ENCODE data around the gene LMNTD1. TPM values are rescaled to one million over a fixed set of nuclear protein-coding genes. Genes with fewer than 3 reads are reported as not detected.

LMNTD1 gene
- total and polyA plus RNA-seq, 8 donors: not detected

DNA sequence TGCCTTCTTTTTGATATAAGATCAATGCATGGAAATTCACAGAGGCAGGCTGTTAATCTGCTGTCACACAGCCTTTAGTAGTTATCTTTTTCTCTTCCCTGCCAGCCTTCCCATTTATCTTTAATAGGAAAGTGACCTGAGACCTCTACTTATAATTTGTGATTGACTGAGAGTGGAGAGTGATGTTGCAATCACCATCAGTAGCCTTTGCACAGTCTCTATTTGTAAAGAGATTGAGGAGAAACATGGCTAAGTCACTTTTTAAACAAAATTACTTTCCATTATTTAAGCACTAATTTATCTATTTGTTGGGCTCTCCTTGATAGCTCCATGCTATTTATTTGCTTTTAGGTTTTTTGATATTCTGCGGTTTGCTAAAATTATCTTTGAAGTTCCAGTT is 19.9 kb downstream of the LMNTD1 start:
- intact Hi-C loops (cut with DNase I; ENCODE audit: low total_unique reads): no loop called here
- H3K27ac ChIP-seq: no peak overlapping the region
- no peaks in the 10 kb centered on the region for H3K4me1 ChIP-seq
- 78 to 91% (median 86%) methylated on average over 1 of the region's 1 CpG for WGBS, 5 donors
- no peaks in the 10 kb centered on the region for H3K36me3 ChIP-seq
- no peak for DNase-seq
- no peak overlapping the region for H3K4me3 ChIP-seq
- H3K9me3 ChIP-seq: no peaks in the 10 kb centered on the region
- TF ChIP-seq POLR2AphosphoS5 (IDR thresholded peaks at IDR 0.05) (no peak), EP300 (IDR thresholded peaks at IDR 0.05) (no peak), POLR2A (IDR thresholded peaks at IDR 0.05) (no peak)
- TF ChIP-seq, protein P1, sequence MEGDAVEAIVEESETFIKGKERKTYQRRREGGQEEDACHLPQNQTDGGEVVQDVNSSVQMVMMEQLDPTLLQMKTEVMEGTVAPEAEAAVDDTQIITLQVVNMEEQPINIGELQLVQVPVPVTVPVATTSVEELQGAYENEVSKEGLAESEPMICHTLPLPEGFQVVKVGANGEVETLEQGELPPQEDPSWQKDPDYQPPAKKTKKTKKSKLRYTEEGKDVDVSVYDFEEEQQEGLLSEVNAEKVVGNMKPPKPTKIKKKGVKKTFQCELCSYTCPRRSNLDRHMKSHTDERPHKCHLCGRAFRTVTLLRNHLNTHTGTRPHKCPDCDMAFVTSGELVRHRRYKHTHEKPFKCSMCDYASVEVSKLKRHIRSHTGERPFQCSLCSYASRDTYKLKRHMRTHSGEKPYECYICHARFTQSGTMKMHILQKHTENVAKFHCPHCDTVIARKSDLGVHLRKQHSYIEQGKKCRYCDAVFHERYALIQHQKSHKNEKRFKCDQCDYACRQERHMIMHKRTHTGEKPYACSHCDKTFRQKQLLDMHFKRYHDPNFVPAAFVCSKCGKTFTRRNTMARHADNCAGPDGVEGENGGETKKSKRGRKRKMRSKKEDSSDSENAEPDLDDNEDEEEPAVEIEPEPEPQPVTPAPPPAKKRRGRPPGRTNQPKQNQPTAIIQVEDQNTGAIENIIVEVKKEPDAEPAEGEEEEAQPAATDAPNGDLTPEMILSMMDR (IDR thresholded peaks at IDR 0.05): no peak
- no peaks in the 10 kb centered on the region for H3K27me3 ChIP-seq

DNA sequence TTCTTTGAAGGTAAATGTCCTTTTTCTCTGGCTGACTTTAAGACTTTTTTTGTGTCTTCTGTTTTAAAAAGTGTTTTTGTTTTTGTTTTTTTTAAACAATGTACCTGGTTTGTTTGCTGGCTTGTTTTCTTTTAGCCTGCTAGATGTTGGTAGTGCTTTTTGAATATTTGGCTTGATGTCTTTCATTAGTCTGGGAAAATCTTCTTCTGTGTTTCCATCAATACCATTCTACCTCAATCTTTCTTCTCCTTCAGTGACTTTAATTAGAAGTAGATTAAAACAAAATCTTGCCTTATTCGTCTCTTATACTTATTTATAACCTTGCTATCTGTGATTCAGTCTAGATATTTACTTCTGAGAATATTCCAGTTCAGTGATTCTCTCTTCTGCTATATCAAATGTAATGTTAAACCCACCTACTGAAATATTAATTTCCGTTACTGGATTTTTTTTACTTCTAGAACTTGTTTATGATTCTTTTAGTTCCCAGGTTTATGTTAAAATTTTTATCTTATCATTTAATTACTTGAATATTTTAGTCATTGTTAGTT is 21.5 kb downstream of the LMNTD1 start:
- DNase-seq: no peak
- intact Hi-C loops (cut with DNase I; ENCODE audit: low total_unique reads): no loop called here
- Histone ChIP-seq H3K27me3 (no peaks in the 10 kb centered on the region), H3K4me3 (no peak overlapping the region), H3K36me3 (no peaks in the 10 kb centered on the region), H3K9me3 (no peaks in the 10 kb centered on the region), H3K4me1 (no peaks in the 10 kb centered on the region), H3K27ac (no peak overlapping the region)
- no peak for TF ChIP-seq POLR2AphosphoS5 (IDR thresholded peaks at IDR 0.05)
- TF ChIP-seq POLR2A (IDR thresholded peaks at IDR 0.05): no peak
- WGBS, 5 donors: 43 to 49% (median 44%) methylated on average over 2 of the region's 2 CpGs

DNA sequence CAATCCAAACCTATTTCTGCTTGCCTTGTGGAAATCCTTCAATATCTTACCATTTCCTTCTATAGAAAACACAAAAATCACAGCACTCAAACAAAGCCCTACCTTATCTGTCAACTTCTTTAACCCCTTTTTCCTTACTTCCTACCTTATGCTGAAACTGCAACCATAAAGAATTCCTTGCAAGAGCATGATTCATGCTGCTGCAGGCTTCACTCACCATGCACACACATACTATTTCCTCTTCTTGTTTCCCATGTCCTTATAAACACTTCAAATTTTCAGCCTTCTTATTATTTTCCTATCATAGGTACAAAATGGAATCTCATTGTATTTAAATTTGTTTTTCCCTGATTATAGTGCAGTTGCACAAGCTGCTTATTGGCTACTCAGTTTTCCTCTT is 23.3 kb downstream of the LMNTD1 start:
- Histone ChIP-seq H3K36me3 (no peaks in the 10 kb centered on the region), H3K4me1 (no peaks in the 10 kb centered on the region), H3K27ac (no peak overlapping the region), H3K9me3 (no peaks in the 10 kb centered on the region), H3K4me3 (no peak overlapping the region), H3K27me3 (no peaks in the 10 kb centered on the region)
- no peak for TF ChIP-seq EP300 (IDR thresholded peaks at IDR 0.05)
- TF ChIP-seq, protein P1 (IDR thresholded peaks at IDR 0.05): no peak
- no peak for TF ChIP-seq POLR2A (IDR thresholded peaks at IDR 0.05)
- no peak for TF ChIP-seq POLR2AphosphoS5 (IDR thresholded peaks at IDR 0.05)
- intact Hi-C loops (cut with DNase I; ENCODE audit: low total_unique reads): no loop called here
- no peak for DNase-seq

DNA sequence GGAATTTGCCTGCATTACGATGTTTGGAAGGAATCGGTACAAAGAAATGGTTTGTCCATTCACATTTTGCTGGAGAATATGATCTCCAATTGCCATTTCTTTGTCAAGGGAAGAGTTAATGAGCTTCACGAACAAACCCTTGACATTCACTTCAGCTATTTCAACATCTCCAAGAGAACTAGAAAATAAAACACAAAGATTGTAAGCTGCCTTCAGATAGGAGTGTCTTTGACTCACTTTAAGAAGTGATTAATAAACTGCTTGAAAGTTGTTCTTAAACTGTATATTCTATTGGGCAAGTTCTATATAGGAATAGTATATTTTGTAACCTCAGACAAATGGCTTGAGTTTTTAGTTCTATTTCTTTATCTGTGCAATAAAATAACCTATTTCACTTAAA is 26.3 kb downstream of the LMNTD1 start:
- no peak overlapping the region for H3K4me3 ChIP-seq
- no peaks in the 10 kb centered on the region for H3K9me3 ChIP-seq
- no peak overlapping the region for H3K27ac ChIP-seq
- WGBS, 5 donors: 72 to 79% (median 74%) methylated on average over 3 of the region's 3 CpGs
- intact Hi-C loops (cut with DNase I; ENCODE audit: low total_unique reads): no loop called here
- no peaks in the 10 kb centered on the region for H3K36me3 ChIP-seq
- TF ChIP-seq POLR2AphosphoS5 (IDR thresholded peaks at IDR 0.05) (no peak), EP300 (IDR thresholded peaks at IDR 0.05) (no peak), POLR2A (IDR thresholded peaks at IDR 0.05) (no peak)
- TF ChIP-seq, protein P1 (IDR thresholded peaks at IDR 0.05): no peak
- no peak for DNase-seq
- no peaks in the 10 kb centered on the region for H3K27me3 ChIP-seq
- H3K4me1 ChIP-seq: no peaks in the 10 kb centered on the region

DNA sequence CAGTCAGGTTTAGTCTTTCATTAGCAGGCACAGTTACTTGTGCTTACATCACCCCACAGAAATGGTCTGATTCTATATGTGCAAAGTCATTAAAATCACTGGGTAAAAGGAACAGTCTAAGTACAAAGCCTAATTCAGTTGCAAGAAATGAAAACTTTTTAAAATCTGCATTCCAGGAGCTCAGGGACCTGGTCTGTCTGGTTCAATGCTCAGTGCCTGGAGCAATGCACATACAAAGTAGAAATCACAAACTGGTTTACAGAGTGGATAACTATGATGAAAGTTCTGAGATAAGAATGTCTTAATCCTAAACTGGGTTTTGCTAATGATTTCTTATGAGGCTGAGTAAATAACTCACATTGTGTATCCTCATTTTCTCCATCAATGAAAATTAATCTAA is 28.7 kb downstream of the LMNTD1 start:
- H3K27ac ChIP-seq: no peak overlapping the region
- H3K4me3 ChIP-seq: no peak overlapping the region
- intact Hi-C loops (cut with DNase I; ENCODE audit: low total_unique reads): no loop called here
- no peaks in the 10 kb centered on the region for H3K4me1 ChIP-seq
- H3K9me3 ChIP-seq: no peaks in the 10 kb centered on the region
- H3K36me3 ChIP-seq: no peaks in the 10 kb centered on the region
- H3K27me3 ChIP-seq: no peaks in the 10 kb centered on the region
- no peak for TF ChIP-seq POLR2A (IDR thresholded peaks at IDR 0.05)
- no peak for TF ChIP-seq EP300 (IDR thresholded peaks at IDR 0.05)
- TF ChIP-seq POLR2AphosphoS5 (IDR thresholded peaks at IDR 0.05): no peak
- TF ChIP-seq, protein P1 (IDR thresholded peaks at IDR 0.05): no peak
- DNase-seq: no peak

Measured in stomach (tissue), 9 donors.